C4-2B (cell line): Measurements from ENCODE around the gene VSX2.
"Not testable (repeated sequence)": the region's sequence is repeated elsewhere in the genome, so short reads cannot be mapped to it uniquely, and the experiment has no call there.

Source experiments
- CTCF ChIP-seq: fragments of 450-650 bp; conservative IDR thresholded peaks from 2 replicates; pipeline ENCODE4 v1.5.1; 2017; ENCODE audit warnings: mild to moderate bottlenecking
- ZFX ChIP-seq: fragments of 450-650 bp; IDR thresholded peaks from 2 replicates; pipeline ENCODE4 v1.6.1; 2017

GRCh38 chr14:74270382-74271177, 31.3 kb downstream of the VSX2 start:
- not testable (repeated sequence) for TF ChIP-seq CTCF, ZFX
